Activated CD4-positive, alpha-beta T cell treated with anti-CD3 and anti-CD28 coated beads for 48 hours (primary cell): Measurements from ENCODE around the gene MEOX2.

Experiments
- DNase-seq: peaks from one replicate; pipeline ENCODE4 v3.0.0-alpha.2; 2020

Gene MEOX2

GRCh38 chr7:15686295-15686956, at the start of gene MEOX2:
Gene MEOX2, minus strand, starts transcription at chr7:15686683. Its CDS starts 281 bp downstream, at chr7:15686402.
- DNase-seq, result no peak

- DNase-seq, result no peak
Measured at GRCh38 chr7:15729746-15730145, 43.3 kb upstream of the MEOX2 start.

GRCh38 chr7:15725051-15725450, 38.6 kb upstream of the MEOX2 start:
- no peak for DNase-seq

GRCh38 chr7:15723841-15724240, 37.4 kb upstream of the MEOX2 start:
- DNase-seq, result no peak

GRCh38 chr7:15720849-15721471, 34.5 kb upstream of the MEOX2 start:
- peak; percentile 8 for DNase-seq

GRCh38 chr7:15719311-15719710, 32.8 kb upstream of the MEOX2 start:
- no peak for DNase-seq

GRCh38 chr7:15715435-15715834, 29.0 kb upstream of the MEOX2 start:
- DNase-seq, result no peak

- no peak for DNase-seq
Measured at GRCh38 chr7:15709978-15710377, 23.5 kb upstream of the MEOX2 start.

- no peak for DNase-seq
Measured at GRCh38 chr7:15707570-15707969, 21.1 kb upstream of the MEOX2 start.

- DNase-seq, result no peak
Measured at GRCh38 chr7:15703732-15704131, 17.2 kb upstream of the MEOX2 start.

- no peak for DNase-seq
Measured at GRCh38 chr7:15692501-15693020, 6.1 kb upstream of the MEOX2 start.

GRCh38 chr7:15688911-15689310, 2.4 kb upstream of the MEOX2 start:
- DNase-seq, result no peak

- DNase-seq, result no peak
Measured at GRCh38 chr7:15688279-15688626, 1.8 kb upstream of the MEOX2 start.

GRCh38 chr7:15687546-15688278, 1.2 kb upstream of the MEOX2 start:
- DNase-seq, result no peak

- no peak for DNase-seq
Measured at GRCh38 chr7:15686957-15687545, 568 bp upstream of the MEOX2 start.

- no peak for DNase-seq
Measured at GRCh38 chr7:15685358-15686294, 857 bp downstream of the MEOX2 start.

- DNase-seq, result no peak
Measured at GRCh38 chr7:15684871-15685270, 1.6 kb downstream of the MEOX2 start.

GRCh38 chr7:15684111-15684800, 2.2 kb downstream of the MEOX2 start:
- no peak for DNase-seq

- no peak for DNase-seq
Measured at GRCh38 chr7:15682751-15683245, 3.7 kb downstream of the MEOX2 start.

GRCh38 chr7:15682111-15682510, 4.4 kb downstream of the MEOX2 start:
- DNase-seq, result no peak

GRCh38 chr7:15681631-15682030, 4.9 kb downstream of the MEOX2 start:
- DNase-seq, result no peak

GRCh38 chr7:15681186-15681585, 5.3 kb downstream of the MEOX2 start:
- no peak for DNase-seq
